HS-27A (cell line): ENCODE data around the gene MYMX.
"Not testable (repeated sequence)": the region's sequence is repeated elsewhere in the genome, so short reads cannot be mapped to it uniquely, and the experiment has no call there.

Experiments
- DNase-seq: peaks from one replicate; pipeline ENCODE4 v3.0.0-alpha.2; 2012; ENCODE audit warnings: low read depth, missing footprints

MYMX gene

DNA sequence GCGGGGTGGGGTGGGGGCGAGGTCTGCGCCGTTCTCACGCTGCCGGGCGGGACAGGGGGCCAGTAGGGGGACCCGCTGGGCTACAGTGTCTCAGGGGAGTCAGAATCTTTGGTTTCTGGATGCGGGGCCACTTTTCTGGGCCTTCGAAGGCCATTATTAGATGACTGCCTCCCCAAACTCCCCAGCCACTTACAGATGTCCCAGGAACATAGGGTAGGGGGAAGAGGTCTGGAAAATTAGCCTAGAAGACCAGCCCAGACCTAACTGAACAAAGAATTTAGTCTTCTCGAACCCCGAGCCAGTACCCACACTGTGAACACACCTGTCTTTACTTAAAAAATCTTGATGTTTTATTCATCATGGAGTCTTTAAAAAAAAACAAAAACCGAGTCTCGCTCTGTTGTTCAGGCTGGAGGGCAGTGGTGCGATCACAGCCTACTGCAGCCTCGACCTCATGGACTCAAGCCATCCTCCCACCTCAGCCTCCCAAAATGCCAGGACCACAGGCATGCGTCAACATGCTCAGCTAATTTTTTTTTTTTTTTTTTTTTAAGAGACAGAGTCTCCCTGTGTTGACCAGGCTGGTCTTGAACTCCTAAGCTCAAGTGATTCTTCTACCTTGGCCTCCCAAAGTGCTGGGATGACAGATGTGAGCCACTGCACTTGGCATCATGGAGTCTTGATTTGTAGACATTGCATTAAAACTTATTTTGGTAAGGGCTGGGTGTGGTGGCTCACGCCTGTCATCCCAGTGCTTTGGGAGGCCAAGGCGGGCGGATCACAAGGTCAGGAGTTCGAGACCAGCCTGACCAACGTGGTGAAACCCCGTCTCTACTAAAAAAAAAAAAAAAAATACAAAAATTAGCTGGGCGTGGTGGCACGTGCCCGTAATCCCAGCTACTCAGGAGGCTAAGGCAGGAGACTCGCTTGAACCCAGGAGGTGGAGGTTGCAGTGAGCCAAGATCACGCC is 3.4 kb downstream of the MYMX start:
- DNase-seq, result no peak

DNA sequence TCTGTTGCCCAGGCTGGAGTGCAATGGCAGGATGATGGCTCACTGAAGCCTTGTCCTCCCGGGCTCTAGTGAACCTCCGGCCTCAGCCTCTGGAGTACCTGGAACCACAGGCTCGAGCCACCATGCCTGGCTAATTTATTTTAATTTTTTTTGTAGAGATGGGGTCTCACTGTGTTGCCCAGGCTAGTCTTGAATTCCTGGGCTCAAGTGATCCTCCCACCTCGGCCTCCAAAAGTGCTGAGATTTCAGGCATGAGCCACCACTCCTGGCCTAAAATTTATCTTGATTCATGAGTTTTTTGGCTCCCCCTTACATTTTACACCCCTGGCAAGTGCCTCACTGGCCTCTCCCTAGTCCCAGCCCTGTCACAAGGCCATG is 4.2 kb downstream of the MYMX start:
- DNase-seq, result no peak

DNA sequence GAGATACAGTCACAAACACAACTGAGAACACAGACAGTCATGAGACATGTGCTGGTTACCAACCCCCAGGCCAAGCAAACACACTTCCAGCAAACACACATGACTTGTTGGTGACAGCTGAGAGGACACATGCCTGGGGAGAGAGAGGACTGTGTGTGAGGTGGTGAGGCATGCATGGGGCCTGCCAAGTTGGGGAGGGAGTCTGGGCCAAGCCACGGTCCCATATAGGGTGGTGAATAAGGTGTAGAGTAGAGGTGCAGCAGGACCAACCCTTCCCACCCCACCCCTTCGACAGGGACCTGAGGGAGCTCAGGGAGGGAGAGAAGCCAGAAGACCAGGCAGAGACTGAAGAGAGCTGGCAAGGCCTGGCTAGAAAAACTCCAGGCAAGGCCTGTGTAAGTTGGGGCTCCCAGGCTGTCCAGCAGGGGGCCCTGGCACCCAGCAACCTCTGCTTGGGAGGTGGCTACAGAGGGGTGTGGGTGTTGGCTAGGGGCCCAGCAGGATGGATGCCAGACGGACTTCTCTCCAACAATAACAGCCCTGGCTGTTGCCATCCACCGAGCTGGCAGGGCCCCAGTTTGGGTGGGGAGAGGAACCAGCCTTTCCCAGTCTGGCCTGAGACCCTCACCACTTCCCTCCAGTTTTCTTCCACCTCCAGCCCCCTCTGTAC is 4.7 kb downstream of the MYMX start:
- peak; percentile 93 for DNase-seq

DNA sequence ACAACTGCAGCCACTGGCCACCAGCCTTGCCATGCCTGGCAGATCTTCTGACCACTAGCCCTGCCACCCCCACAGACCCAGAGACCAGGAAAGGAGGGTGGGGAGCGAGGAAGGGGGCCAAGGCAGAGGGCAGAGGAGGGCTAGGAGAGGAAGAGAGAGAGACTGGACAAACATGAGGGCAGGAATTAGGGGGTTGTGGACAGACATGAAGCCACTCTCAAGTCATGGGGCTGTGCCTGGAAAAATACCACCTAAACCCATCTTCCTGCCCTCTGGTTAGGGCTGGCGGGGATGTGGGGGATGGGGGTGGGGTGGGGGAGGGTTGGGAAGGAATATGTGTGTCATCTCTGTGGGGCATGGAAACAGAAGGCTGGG is 5.2 kb downstream of the MYMX start:
- no peak for DNase-seq

DNA sequence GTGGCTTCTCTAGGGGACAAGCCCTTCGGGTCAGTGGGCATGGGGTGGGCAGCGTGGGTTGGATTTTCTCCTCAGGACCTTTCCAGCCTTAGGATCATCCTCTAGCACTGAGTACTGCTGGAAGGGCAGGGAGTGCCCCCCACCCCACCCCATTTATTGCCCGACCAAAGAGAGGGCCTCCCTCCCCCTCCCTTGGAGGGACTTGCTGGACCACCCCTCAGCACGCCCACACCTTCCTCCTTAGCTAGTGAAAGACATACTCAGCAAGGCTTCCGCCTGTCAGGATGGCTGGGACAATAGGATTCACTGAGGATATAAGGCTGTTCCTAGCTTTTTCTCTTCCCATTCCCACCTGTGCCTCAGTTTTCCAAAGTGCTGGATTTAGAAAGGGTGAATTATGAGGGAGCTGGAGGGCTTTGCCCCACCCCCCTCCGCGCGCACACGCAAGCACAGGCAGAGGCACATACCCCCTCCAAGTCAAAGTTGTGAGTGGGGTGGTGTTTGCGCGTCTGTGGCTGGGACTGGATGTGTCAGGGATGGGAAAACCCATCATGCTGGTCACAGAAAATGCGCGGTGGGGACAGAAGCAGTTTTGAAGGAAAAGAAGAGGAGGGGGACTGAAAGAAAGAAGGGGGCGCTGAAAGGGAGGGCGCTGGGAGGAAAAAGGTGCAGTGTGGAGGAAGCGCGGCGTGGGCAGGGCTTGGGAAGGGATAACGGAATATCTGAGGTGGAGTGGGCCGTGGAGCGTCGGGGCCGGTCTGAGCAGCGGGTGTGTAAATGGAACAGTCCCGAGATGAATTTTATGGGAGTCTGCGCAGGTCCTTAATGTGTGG is 6.0 kb downstream of the MYMX start:
- DNase-seq, result no peak

DNA sequence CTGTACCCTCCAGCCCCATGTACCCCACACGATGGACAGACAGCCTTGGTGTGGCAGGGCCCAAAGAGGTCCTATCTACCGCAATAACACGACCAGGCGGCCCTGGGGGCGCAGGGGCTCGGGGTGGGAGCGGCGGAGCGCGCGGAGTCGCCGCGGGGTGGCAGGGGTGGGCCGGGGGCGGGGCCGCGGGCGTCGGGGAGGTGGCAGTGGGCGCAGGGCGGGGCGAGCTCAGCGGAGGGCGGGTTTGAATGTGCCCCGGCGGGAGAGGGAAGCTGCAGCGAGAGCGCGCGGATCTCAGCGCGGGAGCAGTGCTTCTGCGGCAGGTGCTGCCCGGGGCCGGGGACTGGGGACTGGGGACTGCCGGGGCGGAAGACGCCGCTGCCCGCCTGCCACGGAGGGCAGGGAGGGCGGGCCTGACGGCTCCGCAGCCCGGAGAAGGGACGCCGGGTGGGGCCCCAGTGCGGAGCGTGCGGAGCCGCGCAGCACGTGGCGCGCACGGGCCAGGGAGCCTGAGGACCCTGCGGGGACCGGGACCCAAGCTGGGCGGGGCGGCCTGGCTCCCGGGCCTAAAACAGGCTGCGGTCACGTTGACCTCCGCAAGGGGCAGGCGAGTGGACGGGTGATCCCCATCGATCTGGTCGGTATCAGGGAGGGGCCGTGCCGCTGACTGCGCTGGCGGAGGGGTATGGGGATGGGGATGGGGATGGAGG is 6.7 kb downstream of the MYMX start, which contains the start of gene SLC29A1:
Gene SLC29A1 (plus strand): TSS at position 277 of the 710 bp plus-strand sequence. CDS start 3,719 bp downstream, outside the sequence.
- no peak for DNase-seq

DNA sequence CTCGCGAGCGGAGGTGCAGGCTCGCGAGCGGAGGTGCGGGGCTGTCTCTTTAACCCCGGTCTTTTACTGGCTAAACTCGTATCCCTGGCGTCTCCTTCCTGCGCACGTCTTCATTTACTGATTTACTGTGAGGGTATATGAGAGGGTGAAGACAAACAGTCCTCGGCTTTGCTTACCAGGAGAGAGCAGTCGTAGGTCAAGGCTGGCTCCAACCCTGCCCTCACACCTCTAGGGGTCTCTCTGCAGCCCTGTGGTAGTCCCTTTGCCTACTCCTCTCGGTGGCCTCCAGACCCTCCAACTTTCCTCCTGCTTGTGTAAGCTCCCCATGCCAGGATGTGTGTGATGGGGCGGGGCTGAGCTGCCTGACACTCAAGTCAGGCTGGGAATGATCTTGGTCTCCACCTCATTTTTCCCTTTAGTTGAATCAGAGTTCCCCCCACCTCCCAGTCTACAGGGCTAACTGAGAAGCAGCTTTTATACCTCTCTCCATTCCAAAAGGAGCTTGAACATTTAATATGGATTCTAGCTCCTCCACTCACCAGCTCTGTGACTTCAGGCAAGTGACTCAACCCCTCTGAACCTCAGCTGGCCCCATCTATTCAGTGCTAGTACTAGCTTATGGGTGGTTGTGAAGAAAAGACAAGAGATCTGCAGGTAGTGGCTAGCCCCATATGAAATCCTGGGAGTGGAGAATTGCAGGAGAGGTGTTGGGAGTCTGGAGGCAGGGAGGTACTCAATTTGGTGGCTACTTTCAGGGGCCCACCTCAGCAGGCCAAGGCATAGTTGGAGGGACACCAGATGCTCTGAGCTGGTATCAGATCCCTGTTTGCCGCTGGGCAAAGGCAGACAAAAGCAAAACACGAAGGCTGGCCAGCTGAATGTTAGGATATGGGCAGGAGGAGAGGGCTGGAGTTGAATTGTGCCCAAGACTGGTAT is 7.6 kb downstream of the MYMX start:
- DNase-seq, result no peak

DNA sequence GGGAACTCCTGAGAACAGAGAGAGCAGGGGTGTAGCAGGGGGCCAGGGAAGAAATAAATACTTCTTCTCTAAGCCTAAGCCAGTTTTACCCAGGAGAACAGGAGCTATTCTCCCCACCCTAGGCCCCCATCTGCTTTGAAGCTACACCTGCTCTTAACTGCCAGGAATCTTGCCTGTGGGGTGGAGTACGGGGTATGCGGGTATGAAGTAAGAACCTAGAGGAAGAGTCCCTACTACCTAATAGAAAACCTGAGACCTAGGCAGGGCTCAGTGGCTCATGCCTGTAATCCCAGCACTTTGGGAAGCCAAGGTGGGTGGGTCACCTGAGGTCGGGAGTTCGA is 8.2 kb downstream of the MYMX start:
- DNase-seq, result no peak

DNA sequence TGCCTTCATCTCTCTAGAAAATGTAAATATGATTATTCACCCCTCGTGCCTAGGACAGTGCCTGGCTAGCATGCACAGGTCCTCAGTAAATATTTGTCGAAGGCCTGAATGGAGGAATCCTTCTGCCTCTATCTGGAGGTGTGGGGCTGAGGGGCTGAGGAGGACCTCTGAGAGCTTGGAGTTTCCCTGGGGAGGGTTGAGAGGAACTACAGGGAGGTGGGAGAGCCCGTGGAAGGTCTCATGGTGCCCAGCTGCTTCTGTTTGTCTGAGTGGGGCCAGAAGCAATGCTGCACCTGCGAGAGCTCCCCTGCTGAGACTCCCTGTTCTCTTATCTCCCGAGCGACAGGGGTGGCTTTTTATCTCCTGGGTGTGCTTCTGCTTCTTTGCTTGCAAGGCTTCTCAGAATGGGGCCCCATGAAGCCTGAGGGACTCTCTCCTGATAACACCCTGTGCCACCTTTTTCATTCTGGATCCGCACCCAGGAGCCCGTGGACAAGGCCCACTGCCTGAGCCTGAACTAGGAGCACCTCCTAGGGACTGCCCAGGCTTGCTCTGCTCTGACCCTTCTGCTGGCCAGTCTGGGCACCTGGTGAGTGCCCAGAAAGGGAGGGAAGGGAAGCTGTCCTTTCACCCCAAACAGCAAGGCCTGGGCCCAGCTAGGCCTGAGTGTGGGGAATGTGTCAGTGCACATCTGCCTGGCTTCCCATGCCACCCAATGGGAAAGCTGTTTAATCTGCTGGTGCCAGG is 9.0 kb downstream of the MYMX start:
- DNase-seq, result no peak

DNA sequence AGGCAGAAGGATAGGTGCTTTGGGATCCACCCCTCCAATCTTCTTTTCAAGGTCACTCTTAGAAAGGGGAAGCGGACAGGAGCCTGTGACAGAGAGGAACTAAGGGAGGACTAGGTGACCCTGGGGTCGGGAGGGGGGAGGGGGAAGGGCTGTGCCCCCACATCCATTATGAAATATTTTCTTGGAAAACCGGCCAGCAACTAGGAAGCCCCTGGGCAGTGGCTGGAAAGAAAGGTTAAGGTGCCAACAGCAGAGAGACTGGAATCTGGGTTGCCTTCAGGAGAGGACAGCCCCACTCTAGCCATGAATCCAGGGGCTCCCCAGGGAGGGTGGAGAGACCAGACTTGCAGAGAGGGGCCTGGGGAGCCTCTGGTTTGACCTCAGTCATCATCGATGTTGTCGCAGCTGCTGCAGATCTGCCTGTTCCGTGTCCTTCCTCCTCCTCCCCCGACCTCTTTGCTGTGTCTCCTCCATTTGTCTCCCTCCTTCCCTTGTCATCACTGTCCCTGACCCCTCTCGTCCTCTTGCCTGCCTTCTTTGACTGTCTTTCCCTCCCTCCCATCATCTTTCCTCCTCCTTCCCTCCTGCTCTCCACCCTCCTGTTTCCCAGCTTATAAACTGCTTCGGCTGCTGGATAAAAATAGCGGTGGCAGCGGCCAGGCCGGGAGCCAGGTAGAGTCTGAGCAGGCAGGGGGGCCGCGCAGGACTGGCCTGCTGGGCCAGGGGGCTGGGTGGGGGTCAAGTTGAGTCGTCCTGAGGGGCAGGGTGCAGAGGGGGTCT is 9.8 kb downstream of the MYMX start:
- no peak for DNase-seq

DNA sequence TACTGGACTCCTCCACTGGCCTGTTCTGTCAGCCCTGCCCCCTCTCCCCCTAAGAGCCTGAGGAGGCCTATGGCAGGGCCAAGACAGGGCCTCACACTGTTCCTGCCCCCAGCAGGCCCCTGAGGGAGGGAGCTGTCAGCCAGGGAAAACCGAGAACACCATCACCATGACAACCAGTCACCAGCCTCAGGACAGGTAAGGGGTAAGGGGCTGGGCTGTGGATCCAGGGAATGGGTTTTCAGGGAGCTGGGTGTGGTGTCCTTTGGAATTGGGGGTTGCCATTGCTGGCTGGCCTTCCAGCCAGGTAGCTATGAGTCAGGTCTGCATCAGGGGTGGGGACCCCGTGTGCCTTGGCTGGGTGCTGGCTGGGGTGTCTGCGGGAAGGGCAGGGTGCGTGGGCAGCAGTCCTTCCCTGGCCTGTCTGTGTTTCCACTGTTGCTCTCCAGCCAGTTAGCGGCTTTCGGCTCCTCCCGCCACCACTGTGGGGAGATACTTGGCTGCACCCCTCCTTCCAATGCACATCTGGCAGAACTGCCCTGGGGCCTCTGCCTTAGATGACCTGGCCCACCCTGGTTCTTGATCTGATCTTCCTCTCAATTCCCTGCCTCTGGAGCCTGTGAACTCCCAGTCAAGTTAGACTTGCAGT is 10.5 kb downstream of the MYMX start:
- no peak for DNase-seq

DNA sequence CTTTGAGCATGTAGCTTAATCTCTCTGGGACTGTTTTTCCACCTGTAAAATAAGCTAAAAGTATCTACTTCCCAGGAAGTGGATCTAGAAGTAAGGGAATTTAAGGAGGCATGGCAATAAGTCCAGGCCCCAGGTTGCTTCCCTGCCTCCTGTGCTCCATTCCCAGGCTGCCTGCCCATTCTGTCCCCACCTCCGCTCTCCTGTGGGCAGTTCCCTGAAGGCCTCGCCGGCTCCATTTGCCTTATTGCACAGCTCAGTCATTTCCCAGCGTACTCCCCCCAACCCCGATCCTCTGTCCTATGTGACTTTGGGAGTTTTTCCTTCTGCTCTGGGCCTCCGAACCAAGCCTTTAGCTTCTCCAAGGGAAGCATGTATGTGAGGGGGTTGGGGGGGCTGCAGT is 11.3 kb downstream of the MYMX start:
- DNase-seq, result no peak

DNA sequence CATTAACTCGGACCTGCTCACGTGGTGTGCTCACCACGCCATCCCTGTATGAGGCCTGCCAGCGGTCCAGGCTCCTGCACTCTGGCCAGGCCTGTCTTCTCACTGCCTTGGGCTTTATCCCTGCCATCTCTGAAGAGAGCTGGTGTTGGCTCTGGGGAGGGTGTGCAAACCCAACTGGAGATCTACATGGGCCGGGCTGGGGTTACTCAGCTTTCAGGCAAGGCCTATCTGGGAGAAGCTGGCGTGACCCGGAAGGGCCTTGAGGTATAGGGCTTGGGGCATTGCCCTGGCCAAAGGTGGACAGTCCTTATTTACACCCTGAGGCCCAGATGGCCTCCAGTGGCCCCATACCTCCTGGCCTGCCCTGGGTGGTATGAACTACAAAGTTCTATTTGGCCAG is 11.7 kb downstream of the MYMX start:
- DNase-seq, result no peak

DNA sequence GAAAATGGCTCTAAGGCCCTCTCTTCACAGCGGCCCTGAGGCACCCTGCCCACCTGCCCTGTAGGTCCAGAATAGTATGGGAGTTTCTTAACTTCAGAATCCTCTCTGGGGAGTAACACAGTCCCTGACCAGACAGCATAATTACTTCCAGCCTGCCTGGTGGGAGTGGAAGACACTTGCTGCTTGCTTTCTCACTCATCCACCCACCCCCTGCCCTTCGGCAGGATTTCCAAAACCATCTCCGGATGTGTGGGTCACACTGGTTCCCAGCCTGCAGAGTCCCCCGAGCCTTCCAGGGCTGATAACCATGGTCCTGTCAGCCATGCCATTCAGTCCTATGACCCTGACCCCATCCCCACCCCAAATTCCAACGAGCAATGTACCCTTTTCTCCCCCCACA is 12.1 kb downstream of the MYMX start:
- no peak for DNase-seq

DNA sequence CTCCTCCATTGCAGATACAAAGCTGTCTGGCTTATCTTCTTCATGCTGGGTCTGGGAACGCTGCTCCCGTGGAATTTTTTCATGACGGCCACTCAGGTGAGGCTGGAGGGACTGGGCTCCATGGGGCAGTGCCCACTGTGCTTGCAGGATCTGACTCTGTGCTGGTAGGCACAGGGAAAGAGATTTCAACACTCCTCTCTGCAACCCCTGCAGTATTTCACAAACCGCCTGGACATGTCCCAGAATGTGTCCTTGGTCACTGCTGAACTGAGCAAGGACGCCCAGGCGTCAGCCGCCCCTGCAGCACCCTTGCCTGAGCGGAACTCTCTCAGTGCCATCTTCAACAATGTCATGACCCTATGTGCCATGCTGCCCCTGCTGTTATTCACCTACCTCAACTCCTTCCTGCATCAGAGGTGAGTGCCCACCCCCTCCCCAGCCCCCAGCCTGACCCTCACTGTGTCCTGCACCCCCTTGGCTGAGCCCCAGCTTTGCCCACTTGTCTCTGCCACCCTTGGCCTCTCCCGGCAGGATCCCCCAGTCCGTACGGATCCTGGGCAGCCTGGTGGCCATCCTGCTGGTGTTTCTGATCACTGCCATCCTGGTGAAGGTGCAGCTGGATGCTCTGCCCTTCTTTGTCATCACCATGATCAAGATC is 12.8 kb downstream of the MYMX start:
- no peak for DNase-seq

DNA sequence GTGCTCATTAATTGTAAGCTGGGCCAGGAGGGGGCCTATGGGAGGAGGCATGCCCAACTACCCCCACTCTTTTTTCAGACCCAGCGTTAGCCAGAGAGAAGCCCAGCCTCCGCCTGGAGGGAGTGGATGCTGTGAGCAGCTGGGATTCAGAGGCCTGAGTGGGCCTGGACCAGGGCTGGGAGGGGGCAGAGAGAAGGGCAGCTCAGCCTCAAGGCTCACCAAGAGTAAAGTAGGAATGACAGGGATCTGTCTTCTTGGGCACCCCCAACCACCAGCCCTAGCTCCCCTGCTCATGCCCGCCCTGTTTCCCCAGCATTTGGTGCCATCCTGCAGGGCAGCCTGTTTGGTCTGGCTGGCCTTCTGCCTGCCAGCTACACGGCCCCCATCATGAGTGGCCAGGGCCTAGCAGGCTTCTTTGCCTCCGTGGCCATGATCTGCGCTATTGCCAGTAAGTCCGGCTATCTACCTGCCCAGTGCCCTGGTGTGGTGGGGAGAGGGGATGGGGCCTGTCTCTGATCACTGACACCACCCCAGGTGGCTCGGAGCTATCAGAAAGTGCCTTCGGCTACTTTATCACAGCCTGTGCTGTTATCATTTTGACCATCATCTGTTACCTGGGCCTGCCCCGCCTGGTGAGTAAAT is 13.4 kb downstream of the MYMX start:
- DNase-seq, result no peak

DNA sequence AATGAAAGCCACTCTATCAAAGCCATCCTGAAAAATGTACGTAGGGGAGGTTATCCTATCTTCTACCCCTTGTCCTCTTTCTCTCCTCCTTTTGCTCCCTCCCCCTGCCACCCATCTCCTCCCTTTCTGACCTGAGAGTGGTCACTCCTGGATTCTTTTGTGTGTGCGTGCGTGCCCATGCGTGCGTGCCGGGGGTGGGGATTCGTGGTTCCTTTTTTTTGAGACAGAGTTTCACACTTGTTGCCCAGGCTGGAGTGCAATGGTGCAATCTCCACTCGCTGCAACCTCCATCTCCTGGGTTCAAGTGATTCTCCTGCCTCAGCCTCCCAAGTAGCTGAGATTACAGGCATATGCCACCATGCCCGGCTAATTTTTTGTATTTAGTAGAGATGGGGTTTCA is 14.7 kb downstream of the MYMX start:
- DNase-seq, result not testable (repeated sequence)
